Mesendoderm (in vitro differentiated cells): Measurements from ENCODE around the gene ALDH3B1.

Experiments
- DNase-seq: peaks from one replicate; pipeline ENCODE4 v3.0.0; 2013
- H2AK5ac ChIP-seq: 2 replicates; pipeline ENCODE4 v1.6.1; 2013; ENCODE audit warnings: low read length, inconsistent platforms
- H2BK120ac ChIP-seq: 2 replicates; pipeline ENCODE4 v1.6.1; 2013; ENCODE audit warnings: low read depth, mild to moderate bottlenecking, low read length, moderate library complexity, mixed read lengths
- H2BK15ac ChIP-seq: replicated peaks from 2 replicates; pipeline ENCODE4 v1.6.1; 2013; ENCODE audit warnings: low read depth, mild to moderate bottlenecking, moderate library complexity
- H2BK5ac ChIP-seq: 2 replicates; pipeline ENCODE4 v1.6.1; 2013; ENCODE audit warnings: low read length, inconsistent platforms
- H3K18ac ChIP-seq: 2 replicates; pipeline ENCODE4 v1.6.1; 2013; ENCODE audit warnings: mild to moderate bottlenecking, low read length, mixed read lengths
- H3K23ac ChIP-seq: one replicate; pipeline ENCODE4 v1.6.1; 2013; ENCODE audit warnings: low read length
- H3K27ac ChIP-seq: 2 replicates; pipeline ENCODE4 v1.5.1; 2013; ENCODE audit warnings: low read depth, mild to moderate bottlenecking, inconsistent platforms, low read length, moderate library complexity
- H3K27me3 ChIP-seq: 2 replicates; pipeline ENCODE4 v1.6.1; 2013; ENCODE audit warnings: low read length, control low read depth, mild to moderate bottlenecking, inconsistent platforms; ENCODE audit not compliant: insufficient read depth, poor library complexity
- H3K36me3 ChIP-seq: 2 replicates; pipeline ENCODE4 v1.6.1; 2013; ENCODE audit warnings: low read length, inconsistent platforms; ENCODE audit not compliant: control insufficient read depth, insufficient read depth
- H3K4ac ChIP-seq: one replicate; pipeline ENCODE4 v1.6.1; 2013; ENCODE audit warnings: low read depth, mild to moderate bottlenecking, low read length, moderate library complexity
- H3K4me1 ChIP-seq: 2 replicates; pipeline ENCODE4 v1.6.1; 2013; ENCODE audit warnings: low read depth, low read length, inconsistent platforms; ENCODE audit not compliant: control insufficient read depth
- H3K4me2 ChIP-seq: 2 replicates; pipeline ENCODE4 v1.6.1; 2013; ENCODE audit warnings: low read length
- H3K4me3 ChIP-seq: 2 replicates; pipeline ENCODE4 v1.5.1; 2013; ENCODE audit warnings: mild to moderate bottlenecking, low read length
- H3K56ac ChIP-seq: one replicate; pipeline ENCODE4 v1.6.1; 2013; ENCODE audit warnings: low read length
- H3K79me1 ChIP-seq: 2 replicates; pipeline ENCODE4 v1.6.1; 2013; ENCODE audit warnings: low read length, inconsistent platforms
- H3K79me2 ChIP-seq: 2 replicates; pipeline ENCODE4 v1.6.1; 2013; ENCODE audit warnings: mild to moderate bottlenecking, low read length; ENCODE audit not compliant: control insufficient read depth, insufficient read depth
- H3K9ac ChIP-seq: 2 replicates; pipeline ENCODE4 v1.6.1; 2013; ENCODE audit warnings: low read length, inconsistent platforms
- H4K5ac ChIP-seq: one replicate; pipeline ENCODE4 v1.6.1; 2013; ENCODE audit warnings: low read length
- H4K8ac ChIP-seq: one replicate; pipeline ENCODE4 v1.6.1; 2013; ENCODE audit warnings: low read depth, mild to moderate bottlenecking, control low read depth, low read length, moderate library complexity
- WGBS: extraction: QIAGEN DNeasy Blood & Tissue Kit; methylation state at CpG from one replicate; pipeline ENCODE4 v1.1.7; 2013; ENCODE audit warnings: low lambda C conversion rate, missing lambda C conversion rate; ENCODE audit not compliant: insufficient coverage; ENCODE audit errors: extremely low coverage; 5-methylcytosine and 5-hydroxymethylcytosine counted together

The ALDH3B1 gene

DNA sequence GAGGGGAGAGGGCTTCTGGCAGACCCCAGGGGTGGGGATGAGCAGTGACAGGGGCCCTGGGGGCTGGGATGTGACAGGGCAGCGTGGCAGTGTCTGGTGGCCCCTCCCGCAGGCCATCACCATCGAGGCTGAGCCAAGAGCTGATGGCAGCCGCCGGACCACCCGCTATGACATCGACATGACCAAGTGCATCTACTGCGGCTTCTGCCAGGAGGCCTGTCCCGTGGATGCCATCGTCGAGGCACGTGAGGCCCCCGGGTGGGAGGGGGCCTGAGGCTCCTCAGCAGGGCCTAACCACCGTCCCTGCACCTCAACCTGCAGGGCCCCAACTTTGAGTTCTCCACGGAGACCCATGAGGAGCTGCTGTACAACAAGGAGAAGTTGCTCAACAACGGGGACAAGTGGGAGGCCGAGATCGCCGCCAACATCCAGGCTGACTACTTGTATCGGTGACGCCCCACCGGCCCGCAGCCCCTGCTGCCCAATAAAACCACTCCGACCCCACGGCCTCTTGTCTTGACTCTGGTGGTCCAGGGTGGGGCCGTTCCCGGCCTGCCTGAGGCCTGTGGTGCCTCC lies 26.1 kb downstream of the ALDH3B1 start:
- no peak for DNase-seq
- H3K4me2 ChIP-seq, result no peak overlapping the region
- H2AK5ac ChIP-seq, result no peak overlapping the region
- no peak overlapping the region for H3K9ac ChIP-seq
- H3K56ac ChIP-seq, result no peak overlapping the region
- peaks cover 4% of the 10 kb centered on the region for H3K36me3 ChIP-seq
- H3K79me2 ChIP-seq, result peaks cover 5% of the 10 kb centered on the region
- H3K27ac ChIP-seq, result no peak overlapping the region
- no peak overlapping the region for H3K4me3 ChIP-seq
- H2BK120ac ChIP-seq, result no peak overlapping the region
- H3K27me3 ChIP-seq, result no peaks in the 10 kb centered on the region
- no peak overlapping the region for H3K18ac ChIP-seq
- no peak overlapping the region for H2BK5ac ChIP-seq
- H3K4me1 ChIP-seq, result peaks cover 7% of the 10 kb centered on the region
- H3K23ac ChIP-seq, result no peak overlapping the region
- H4K5ac ChIP-seq, result no peak overlapping the region
- no peak overlapping the region for H3K4ac ChIP-seq
- no peak overlapping the region for H4K8ac ChIP-seq
- no peak overlapping the region for H2BK15ac ChIP-seq
- WGBS, result no CpG with 5 or more reads among the region's 27 CpGs
- peaks cover 9% of the 10 kb centered on the region for H3K79me1 ChIP-seq

GRCh38 chr11:68036717-68037239 lies 26.7 kb downstream of the ALDH3B1 start:
- Histone ChIP-seq H2BK120ac (no peak overlapping the region), H4K8ac (no peak overlapping the region), H3K23ac (no peak overlapping the region), H3K9ac (no peak overlapping the region), H3K4me2 (no peak overlapping the region), H3K4me3 (no peak overlapping the region), H4K5ac (no peak overlapping the region), H3K27ac (no peak overlapping the region), H2BK5ac (no peak overlapping the region), H3K18ac (no peak overlapping the region), H3K79me2 (peaks cover 1% of the 10 kb centered on the region), H3K27me3 (no peaks in the 10 kb centered on the region), H3K56ac (no peak overlapping the region), H2AK5ac (no peak overlapping the region), H3K4me1 (peaks cover 5% of the 10 kb centered on the region), H3K79me1 (peaks cover 6% of the 10 kb centered on the region), H3K4ac (no peak overlapping the region), H3K36me3 (peaks cover 4% of the 10 kb centered on the region), H2BK15ac (no peak overlapping the region)
- no CpG with 5 or more reads among the region's 14 CpGs for WGBS
- no peak for DNase-seq

DNA sequence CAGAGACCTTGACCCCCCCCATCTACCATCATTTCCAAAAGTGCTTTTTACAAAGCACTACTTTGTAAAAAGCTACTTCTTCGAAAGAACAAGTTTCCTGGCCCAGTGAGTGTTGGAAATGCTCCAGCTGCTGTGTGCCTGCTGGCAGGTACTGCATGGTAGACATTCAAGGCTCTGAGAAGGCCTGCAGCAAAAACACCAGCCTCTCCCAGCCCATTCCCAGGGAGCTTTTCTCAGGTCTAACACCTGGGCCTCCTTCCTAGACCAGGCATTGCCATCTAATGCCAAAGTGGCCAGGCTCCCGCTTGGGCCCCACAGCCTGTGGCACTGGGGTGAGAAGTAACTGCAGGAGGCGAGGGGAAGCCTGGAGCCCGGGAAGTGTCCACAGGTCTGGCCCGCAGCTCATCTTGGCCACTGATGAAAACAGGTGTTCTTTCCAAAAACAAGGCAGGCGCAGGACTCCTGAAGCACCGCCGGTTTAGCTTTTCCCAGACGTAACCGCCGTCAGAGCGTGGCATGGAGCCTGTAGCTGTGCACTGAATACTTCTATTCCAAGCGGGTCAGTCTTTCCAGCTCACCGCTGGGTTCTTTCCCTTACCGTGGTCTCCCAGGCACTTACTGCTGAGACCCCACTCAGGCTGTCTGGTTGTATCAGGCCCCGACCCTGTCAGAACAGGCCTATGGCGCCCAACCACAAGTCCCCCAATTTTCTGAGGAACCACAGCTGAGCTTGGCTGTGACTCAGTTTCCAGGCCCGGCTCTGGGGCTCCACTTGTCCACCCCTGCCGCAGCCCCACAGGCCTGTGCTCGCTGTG lies 27.5 kb downstream of the ALDH3B1 start:
- WGBS, result no CpG with 5 or more reads among the region's 20 CpGs
- H3K27me3 ChIP-seq, result no peaks in the 10 kb centered on the region
- H3K56ac ChIP-seq, result no peak overlapping the region
- H3K27ac ChIP-seq, result no peak overlapping the region
- no peak overlapping the region for H3K4me3 ChIP-seq
- no peak overlapping the region for H2BK15ac ChIP-seq
- H4K8ac ChIP-seq, result no peak overlapping the region
- peaks cover 5% of the 10 kb centered on the region for H3K4me1 ChIP-seq
- H3K79me1 ChIP-seq, result peaks cover 3% of the 10 kb centered on the region
- no peak overlapping the region for H3K9ac ChIP-seq
- no peak overlapping the region for H3K18ac ChIP-seq
- no peak for DNase-seq
- H3K4me2 ChIP-seq, result no peak overlapping the region
- H3K79me2 ChIP-seq, result no peaks in the 10 kb centered on the region
- peaks cover 4% of the 10 kb centered on the region for H3K36me3 ChIP-seq
- H2BK120ac ChIP-seq, result no peak overlapping the region
- no peak overlapping the region for H4K5ac ChIP-seq
- H2BK5ac ChIP-seq, result no peak overlapping the region
- H3K23ac ChIP-seq, result no peak overlapping the region
- no peak overlapping the region for H2AK5ac ChIP-seq
- no peak overlapping the region for H3K4ac ChIP-seq

- Histone ChIP-seq H4K5ac (no peak overlapping the region), H3K56ac (peak overlapping the region; percentile 80), H2BK120ac (no peak overlapping the region), H4K8ac (no peak overlapping the region), H3K4me2 (peak overlapping the region; percentile 20), H3K36me3 (peaks cover 4% of the 10 kb centered on the region), H3K4me1 (peaks cover 5% of the 10 kb centered on the region), H3K27me3 (no peaks in the 10 kb centered on the region), H3K23ac (peak overlapping the region; percentile 94), H3K18ac (peak overlapping the region; percentile 31), H3K79me2 (no peaks in the 10 kb centered on the region), H3K27ac (no peak overlapping the region), H2BK5ac (no peak overlapping the region), H3K79me1 (peaks cover under 1% of the 10 kb centered on the region), H3K4me3 (no peak overlapping the region), H2AK5ac (no peak overlapping the region), H3K9ac (peak overlapping the region; percentile 70), H3K4ac (peak overlapping the region; percentile 17), H2BK15ac (no peak overlapping the region)
- no CpG with 5 or more reads among the region's 13 CpGs for WGBS
- no peak for DNase-seq
Measured at GRCh38 chr11:68038226-68038717, 28.1 kb downstream of the ALDH3B1 start.

- no CpG with 5 or more reads among the region's 51 CpGs for WGBS
- H3K79me2 ChIP-seq, result no peaks in the 10 kb centered on the region
- H3K27ac ChIP-seq, result peak within 1 kb of the TSS; percentile 59
- peak within 1 kb of the TSS; percentile 10 for H2AK5ac ChIP-seq
- H4K5ac ChIP-seq, result no peak within 1 kb of the TSS
- no peaks in the 10 kb centered on the region for H3K27me3 ChIP-seq
- peaks cover 1% of the 10 kb centered on the region for H3K36me3 ChIP-seq
- H3K79me1 ChIP-seq, result no peaks in the 10 kb centered on the region
- H2BK15ac ChIP-seq, result no peak within 1 kb of the TSS
- no peak within 1 kb of the TSS for H2BK5ac ChIP-seq
- H3K56ac ChIP-seq, result peak within 1 kb of the TSS; percentile 80
- H3K4me3 ChIP-seq, result peak within 1 kb of the TSS; percentile 16
- H3K4me2 ChIP-seq, result peak within 1 kb of the TSS; percentile 41
- H2BK120ac ChIP-seq, result no peak within 1 kb of the TSS
- H3K18ac ChIP-seq, result peak within 1 kb of the TSS; percentile 31
- peak within 1 kb of the TSS; percentile 94 for H3K23ac ChIP-seq
- H3K4ac ChIP-seq, result peak within 1 kb of the TSS; percentile 60
- H4K8ac ChIP-seq, result no peak within 1 kb of the TSS
- peak within 1 kb of the TSS; percentile 70 for H3K9ac ChIP-seq
- DNase-seq, result peak; percentile 89
- peaks cover 5% of the 10 kb centered on the region for H3K4me1 ChIP-seq
Measured at GRCh38 chr11:68038718-68039525, 28.8 kb downstream of the ALDH3B1 start, which contains the start of gene TCIRG1. Gene TCIRG1, plus strand, starts transcription at chr11:68039025. Its CDS starts 2,247 bp downstream, at chr11:68041272.
